Measurements from ENCODE around the gene RALB.
A peak's percentile ranks its signal among the peaks of the same experiment; 100 is the strongest.

Gene RALB

GRCh38 chr2:120252225-120253020 is at the start of gene RALB:
Gene RALB, plus strand, starts transcription at chr2:120252852. Its CDS starts 25,813 bp downstream, at chr2:120278665.
- Histone ChIP-seq H3K27ac (ENCODE audit: low read length) (peak within 1 kb of the TSS; percentile 30), H3K4me3 (ENCODE audit: low read depth in 1 of 2, low read length in 2 of 2) (peak within 1 kb of the TSS; percentile 77 to 91), H3K9me3 (ENCODE audit: control insufficient read depth in 1 of 2, low read length in 2 of 2) (no peaks in the 10 kb centered on the region), H3K36me3 (ENCODE audit: control insufficient read depth in 1 of 2, insufficient read depth in 2 of 2, low read length in 2 of 2) (no peaks in the 10 kb centered on the region), H3K4me1 (ENCODE audit: control insufficient read depth in 1 of 2, insufficient read depth in 2 of 2, low read length in 2 of 2) (peaks cover 8 to 25% of the 10 kb centered on the region in 2 donors), H3K27me3 (ENCODE audit: low read depth, low read length) (no peaks in the 10 kb centered on the region)

- H3K27ac ChIP-seq (ENCODE audit: low read length): no peak overlapping the region
- no peaks in the 10 kb centered on the region for H3K36me3 ChIP-seq (ENCODE audit: control insufficient read depth in 1 of 2, insufficient read depth in 2 of 2, low read length in 2 of 2)
- peaks cover 6 to 8% of the 10 kb centered on the region in 2 donors for H3K4me1 ChIP-seq (ENCODE audit: control insufficient read depth in 1 of 2, insufficient read depth in 2 of 2, low read length in 2 of 2)
- no peaks in the 10 kb centered on the region for H3K27me3 ChIP-seq (ENCODE audit: low read depth, low read length)
- no peak overlapping the region for H3K4me3 ChIP-seq (ENCODE audit: low read depth in 1 of 2, low read length in 2 of 2)
- peaks cover 0 to 4% of the 10 kb centered on the region in 2 donors for H3K9me3 ChIP-seq (ENCODE audit: control insufficient read depth in 1 of 2, low read length in 2 of 2)
Measured at GRCh38 chr2:120203251-120204021, 49.2 kb upstream of the RALB start.

GRCh38 chr2:120204022-120204405 is 48.6 kb upstream of the RALB start:
- H3K27ac ChIP-seq (ENCODE audit: low read length): no peak overlapping the region

GRCh38 chr2:120204417-120204816 is 48.2 kb upstream of the RALB start:
- Histone ChIP-seq H3K27ac (ENCODE audit: low read length) (no peak overlapping the region), H3K36me3 (ENCODE audit: control insufficient read depth in 1 of 2, insufficient read depth in 2 of 2, low read length in 2 of 2) (no peaks in the 10 kb centered on the region), H3K4me3 (ENCODE audit: low read depth in 1 of 2, low read length in 2 of 2) (no peak overlapping the region), H3K4me1 (ENCODE audit: control insufficient read depth in 1 of 2, insufficient read depth in 2 of 2, low read length in 2 of 2) (peaks cover 6 to 8% of the 10 kb centered on the region in 2 donors), H3K9me3 (ENCODE audit: control insufficient read depth in 1 of 2, low read length in 2 of 2) (no peaks in the 10 kb centered on the region), H3K27me3 (ENCODE audit: low read depth, low read length) (no peaks in the 10 kb centered on the region)

More at GRCh38 chr2:120204022-120204405, 48.6 kb upstream of the RALB start:
- H3K4me3 ChIP-seq (ENCODE audit: low read depth in 1 of 2, low read length in 2 of 2): no peak overlapping the region
- peaks cover 0 to under 1% of the 10 kb centered on the region in 2 donors for H3K9me3 ChIP-seq (ENCODE audit: control insufficient read depth in 1 of 2, low read length in 2 of 2)
- H3K36me3 ChIP-seq (ENCODE audit: control insufficient read depth in 1 of 2, insufficient read depth in 2 of 2, low read length in 2 of 2): no peaks in the 10 kb centered on the region
- H3K27me3 ChIP-seq (ENCODE audit: low read depth, low read length): no peaks in the 10 kb centered on the region
- peaks cover 6 to 8% of the 10 kb centered on the region in 2 donors for H3K4me1 ChIP-seq (ENCODE audit: control insufficient read depth in 1 of 2, insufficient read depth in 2 of 2, low read length in 2 of 2)

GRCh38 chr2:120204945-120205670 is 47.5 kb upstream of the RALB start:
- Histone ChIP-seq H3K36me3 (ENCODE audit: control insufficient read depth in 1 of 2, insufficient read depth in 2 of 2, low read length in 2 of 2) (no peaks in the 10 kb centered on the region), H3K4me3 (ENCODE audit: low read depth in 1 of 2, low read length in 2 of 2) (no peak overlapping the region), H3K27ac (ENCODE audit: low read length) (no peak overlapping the region), H3K9me3 (ENCODE audit: control insufficient read depth in 1 of 2, low read length in 2 of 2) (no peaks in the 10 kb centered on the region), H3K4me1 (ENCODE audit: control insufficient read depth in 1 of 2, insufficient read depth in 2 of 2, low read length in 2 of 2) (peaks cover 6 to 8% of the 10 kb centered on the region in 2 donors), H3K27me3 (ENCODE audit: low read depth, low read length) (no peaks in the 10 kb centered on the region)

- Histone ChIP-seq H3K27ac (ENCODE audit: low read length) (no peak overlapping the region), H3K4me3 (ENCODE audit: low read depth in 1 of 2, low read length in 2 of 2) (no peak overlapping the region), H3K9me3 (ENCODE audit: control insufficient read depth in 1 of 2, low read length in 2 of 2) (no peaks in the 10 kb centered on the region), H3K27me3 (ENCODE audit: low read depth, low read length) (no peaks in the 10 kb centered on the region), H3K36me3 (ENCODE audit: control insufficient read depth in 1 of 2, insufficient read depth in 2 of 2, low read length in 2 of 2) (no peaks in the 10 kb centered on the region), H3K4me1 (ENCODE audit: control insufficient read depth in 1 of 2, insufficient read depth in 2 of 2, low read length in 2 of 2) (peaks cover 6 to 8% of the 10 kb centered on the region in 2 donors)
Measured at GRCh38 chr2:120206022-120206581, 46.5 kb upstream of the RALB start.

GRCh38 chr2:120208381-120209353 is 44.0 kb upstream of the RALB start:
- Histone ChIP-seq H3K27ac (ENCODE audit: low read length) (no peak overlapping the region), H3K4me1 (ENCODE audit: control insufficient read depth in 1 of 2, insufficient read depth in 2 of 2, low read length in 2 of 2) (peaks cover 0 to 1% of the 10 kb centered on the region in 2 donors)

GRCh38 chr2:120209427-120210269 is 43.0 kb upstream of the RALB start:
- no peak overlapping the region for H3K27ac ChIP-seq (ENCODE audit: low read length)
- no peak overlapping the region for H3K4me3 ChIP-seq (ENCODE audit: low read depth in 1 of 2, low read length in 2 of 2)
- no peaks in the 10 kb centered on the region for H3K9me3 ChIP-seq (ENCODE audit: control insufficient read depth in 1 of 2, low read length in 2 of 2)
- no peaks in the 10 kb centered on the region for H3K36me3 ChIP-seq (ENCODE audit: control insufficient read depth in 1 of 2, insufficient read depth in 2 of 2, low read length in 2 of 2)
- H3K27me3 ChIP-seq (ENCODE audit: low read depth, low read length): no peaks in the 10 kb centered on the region
- H3K4me1 ChIP-seq (ENCODE audit: control insufficient read depth in 1 of 2, insufficient read depth in 2 of 2, low read length in 2 of 2): no peaks in the 10 kb centered on the region

More at GRCh38 chr2:120208381-120209353, 44.0 kb upstream of the RALB start:
- no peaks in the 10 kb centered on the region for H3K9me3 ChIP-seq (ENCODE audit: control insufficient read depth in 1 of 2, low read length in 2 of 2)
- H3K4me3 ChIP-seq (ENCODE audit: low read depth in 1 of 2, low read length in 2 of 2): no peak overlapping the region
- no peaks in the 10 kb centered on the region for H3K36me3 ChIP-seq (ENCODE audit: control insufficient read depth in 1 of 2, insufficient read depth in 2 of 2, low read length in 2 of 2)
- H3K27me3 ChIP-seq (ENCODE audit: low read depth, low read length): no peaks in the 10 kb centered on the region

GRCh38 chr2:120210270-120210693 is 42.4 kb upstream of the RALB start:
- no peaks in the 10 kb centered on the region for H3K4me1 ChIP-seq (ENCODE audit: control insufficient read depth in 1 of 2, insufficient read depth in 2 of 2, low read length in 2 of 2)
- H3K27me3 ChIP-seq (ENCODE audit: low read depth, low read length): no peaks in the 10 kb centered on the region
- no peak overlapping the region for H3K27ac ChIP-seq (ENCODE audit: low read length)
- no peaks in the 10 kb centered on the region for H3K9me3 ChIP-seq (ENCODE audit: control insufficient read depth in 1 of 2, low read length in 2 of 2)
- no peaks in the 10 kb centered on the region for H3K36me3 ChIP-seq (ENCODE audit: control insufficient read depth in 1 of 2, insufficient read depth in 2 of 2, low read length in 2 of 2)
- no peak overlapping the region for H3K4me3 ChIP-seq (ENCODE audit: low read depth in 1 of 2, low read length in 2 of 2)
